Osteocyte (in vitro differentiated cells): ENCODE data around the gene BABAM2. TPM values are rescaled to one million over a fixed set of nuclear protein-coding genes. Genes with fewer than 3 reads are reported as not detected.

Source experiments
- DNase-seq: peaks from one replicate; pipeline ENCODE4 v3.0.0; 2021; ENCODE audit warnings: mixed read lengths; ENCODE audit not compliant: unreplicated experiment; ENCODE audit errors: extremely low spot score
- H3K27ac Mint-ChIP-seq: one replicate; pipeline ENCODE4 v1.8.0; 2021; ENCODE audit warnings: mild to moderate bottlenecking, mixed read lengths; ENCODE audit not compliant: unreplicated experiment
- H3K27me3 Mint-ChIP-seq: one replicate; pipeline ENCODE4 v1.8.0; 2021; ENCODE audit warnings: mixed read lengths; ENCODE audit not compliant: unreplicated experiment
- H3K36me3 Mint-ChIP-seq: one replicate; pipeline ENCODE4 v1.8.0; 2021; ENCODE audit warnings: mixed read lengths; ENCODE audit not compliant: unreplicated experiment
- H3K4me1 Mint-ChIP-seq: one replicate; pipeline ENCODE4 v1.8.0; 2021; ENCODE audit warnings: mixed read lengths; ENCODE audit not compliant: unreplicated experiment
- H3K4me3 Mint-ChIP-seq: one replicate; pipeline ENCODE4 v1.8.0; 2021; ENCODE audit warnings: mild to moderate bottlenecking, moderate library complexity, mixed read lengths; ENCODE audit not compliant: unreplicated experiment
- H3K9me3 Mint-ChIP-seq: one replicate; pipeline ENCODE4 v1.8.0; 2021; ENCODE audit warnings: mixed read lengths; ENCODE audit not compliant: unreplicated experiment
- CTCF ChIP-seq: fragments of 200-600 bp; sonication (generic); IDR thresholded peaks from 2 replicates; pipeline ENCODE4 v1.5.0; 2021; ENCODE audit warnings: antibody characterized with exemption, mild to moderate bottlenecking, moderate library complexity
- total RNA-seq: library from RNA; stranded (reverse); gene quantifications from 2 replicates; pipeline ENCODE4 v1.2.1, GENCODE V29; 2021

The BABAM2 gene
- total RNA-seq, 1 donor from 2014 or later, result 43.6 TPM

DNA sequence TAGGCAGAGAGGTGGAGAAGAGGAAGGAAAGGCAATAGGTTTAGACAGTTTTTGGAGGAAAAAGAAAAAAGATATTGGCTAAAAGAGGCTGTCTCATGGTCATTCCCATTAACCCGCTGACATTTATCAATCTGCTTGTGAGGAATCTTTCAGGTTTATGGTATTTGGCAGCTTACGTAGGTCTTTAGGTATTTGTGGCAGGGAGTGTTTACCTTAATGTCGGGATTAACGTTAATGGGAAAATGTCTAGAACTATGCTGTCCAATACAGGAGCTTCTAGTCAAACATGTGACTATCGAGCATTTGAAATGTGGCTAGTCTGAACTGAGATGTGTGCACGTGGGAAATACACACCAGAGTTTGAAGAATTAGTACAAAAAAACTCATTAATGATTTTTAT, 144.2 kb downstream of the BABAM2 start:
- no peak for DNase-seq
- no peaks in the 10 kb centered on the region for H3K9me3 Mint-ChIP-seq
- H3K36me3 Mint-ChIP-seq, result no peaks in the 10 kb centered on the region
- H3K4me1 Mint-ChIP-seq, result peaks cover 2% of the 10 kb centered on the region
- no peak overlapping the region for H3K4me3 Mint-ChIP-seq
- no peak overlapping the region for H3K27ac Mint-ChIP-seq
- H3K27me3 Mint-ChIP-seq, result no peaks in the 10 kb centered on the region
- TF ChIP-seq CTCF, result no peak

- H3K27ac Mint-ChIP-seq, result no peak overlapping the region
- no peaks in the 10 kb centered on the region for H3K9me3 Mint-ChIP-seq
- H3K36me3 Mint-ChIP-seq, result no peaks in the 10 kb centered on the region
- DNase-seq, result no peak
- H3K4me1 Mint-ChIP-seq, result peaks cover 2% of the 10 kb centered on the region
- no peak for TF ChIP-seq CTCF
- H3K4me3 Mint-ChIP-seq, result no peak overlapping the region
- no peaks in the 10 kb centered on the region for H3K27me3 Mint-ChIP-seq
Observed at GRCh38 chr2:28035163-28035690, 144.7 kb downstream of the BABAM2 start.

- H3K27me3 Mint-ChIP-seq, result no peaks in the 10 kb centered on the region
- H3K36me3 Mint-ChIP-seq, result no peaks in the 10 kb centered on the region
- H3K4me3 Mint-ChIP-seq, result no peak overlapping the region
- no peak for TF ChIP-seq CTCF
- H3K4me1 Mint-ChIP-seq, result peaks cover 2% of the 10 kb centered on the region
- DNase-seq, result no peak
- no peak overlapping the region for H3K27ac Mint-ChIP-seq
- H3K9me3 Mint-ChIP-seq, result no peaks in the 10 kb centered on the region
Observed at GRCh38 chr2:28035816-28036215, 145.3 kb downstream of the BABAM2 start.

DNA sequence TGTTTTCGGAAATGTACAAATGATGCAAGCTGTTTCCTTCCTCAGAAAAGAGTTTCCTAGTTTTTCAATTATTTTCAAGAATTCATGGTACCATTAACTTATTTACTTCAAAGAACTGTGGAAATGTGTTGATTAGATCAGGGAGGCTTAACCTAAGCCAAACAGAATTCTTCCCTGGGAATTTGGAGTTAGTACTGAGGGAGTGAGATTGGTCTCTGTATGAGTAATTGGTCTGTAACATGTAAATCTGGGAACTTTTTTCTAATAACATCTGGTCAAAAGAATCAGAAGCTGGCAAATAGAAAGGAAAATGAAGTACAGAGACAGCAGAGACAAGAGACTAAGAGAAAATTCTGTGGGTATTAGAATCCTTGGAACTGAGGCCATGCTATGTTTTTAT, 145.8 kb downstream of the BABAM2 start:
- Mint-ChIP-seq H3K4me3 (no peak overlapping the region), H3K27me3 (no peaks in the 10 kb centered on the region), H3K36me3 (no peaks in the 10 kb centered on the region), H3K9me3 (no peaks in the 10 kb centered on the region), H3K4me1 (peaks cover 2% of the 10 kb centered on the region), H3K27ac (no peak overlapping the region)
- no peak for DNase-seq
- TF ChIP-seq CTCF, result no peak

DNA sequence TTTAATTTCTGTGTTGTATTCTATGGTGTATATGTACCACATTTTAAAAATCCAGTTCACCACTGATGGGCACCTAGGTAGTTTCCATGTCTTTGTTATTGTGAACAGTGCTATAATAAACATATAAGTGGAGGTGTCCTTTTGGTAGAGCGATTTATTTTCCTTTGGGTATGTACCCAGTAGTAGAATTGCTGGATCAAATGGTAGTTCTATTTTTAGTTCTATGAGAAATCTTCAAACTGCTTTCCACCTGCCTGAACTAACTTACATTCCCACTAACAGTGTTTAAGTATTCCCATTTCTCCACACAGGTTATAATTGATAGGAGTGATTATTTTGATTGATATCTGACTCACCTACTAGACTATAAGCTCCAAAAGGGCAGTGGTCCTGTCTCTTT, 148.2 kb downstream of the BABAM2 start:
- DNase-seq, result no peak
- no peak overlapping the region for H3K27ac Mint-ChIP-seq
- H3K9me3 Mint-ChIP-seq, result no peaks in the 10 kb centered on the region
- H3K27me3 Mint-ChIP-seq, result no peaks in the 10 kb centered on the region
- no peak for TF ChIP-seq CTCF
- H3K4me3 Mint-ChIP-seq, result no peak overlapping the region
- peaks cover 2% of the 10 kb centered on the region for H3K4me1 Mint-ChIP-seq
- H3K36me3 Mint-ChIP-seq, result no peaks in the 10 kb centered on the region
